ENCODE measurements around the gene MAN2A2. TPM values are rescaled to one million over a fixed set of nuclear protein-coding genes. Genes with fewer than 3 reads are reported as not detected.

Gene MAN2A2
- total and polyA plus RNA-seq, 2 experiments from 2014 or later = 11.2 to 32.7 TPM

DNA sequence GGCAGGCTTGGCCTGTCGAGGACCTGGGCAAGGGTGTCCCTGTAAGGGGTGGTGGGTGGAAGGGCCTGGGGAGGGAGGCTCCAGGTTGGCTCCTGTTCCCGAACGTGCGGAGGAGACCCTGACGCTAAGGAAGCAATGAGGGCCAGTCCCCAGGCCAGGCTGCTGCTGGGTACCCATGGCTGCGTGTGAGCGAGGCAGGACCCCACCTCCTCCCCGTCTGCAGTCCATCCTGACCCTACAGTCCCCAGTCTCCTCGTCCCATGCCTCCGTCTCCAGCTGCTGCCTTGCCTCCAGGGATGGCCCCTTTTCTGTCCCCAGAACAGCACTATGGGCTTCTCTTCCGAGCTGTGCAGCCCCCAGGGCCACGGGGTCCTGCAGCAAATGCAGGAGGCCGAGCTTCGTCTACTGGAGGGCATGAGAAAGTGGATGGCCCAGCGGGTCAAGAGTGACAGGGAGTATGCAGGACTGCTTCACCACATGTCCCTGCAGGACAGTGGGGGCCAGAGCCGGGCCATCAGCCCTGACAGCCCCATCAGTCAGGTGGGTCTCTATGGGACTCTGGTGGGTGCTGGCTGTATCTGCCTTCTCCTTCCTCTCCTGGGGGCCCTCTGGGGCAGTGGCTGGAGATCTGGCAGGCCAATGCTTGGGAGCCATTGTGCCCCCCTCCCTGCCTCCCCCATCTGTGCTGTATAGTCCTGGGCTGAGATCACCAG is 18.2 kb upstream of the MAN2A2 start:
- Histone ChIP-seq H3K9me3 (ENCODE audit: low read depth) (no peaks in the 10 kb centered on the region), H3K27ac (peak overlapping the region; percentile 83), H3K27me3 (no peaks in the 10 kb centered on the region), H3K4me3 (peak overlapping the region; percentile 42), H4K20me1 (ENCODE audit: insufficient read depth, poor library complexity, severe bottlenecking) (no peaks in the 10 kb centered on the region), H3K4me1 (ENCODE audit: insufficient read depth) (peaks cover 28% of the 10 kb centered on the region), H3K36me3 (replicated peaks; ENCODE audit: insufficient read depth, low read depth) (no peaks in the 10 kb centered on the region), H3K4me2 (peak overlapping the region; percentile 95), H3K79me2 (no peaks in the 10 kb centered on the region), H3K9me2 (replicated peaks; ENCODE audit: insufficient read depth) (no peaks in the 10 kb centered on the region), H2AFZ (peak overlapping the region; percentile 97)
- no peak for TF ChIP-seq EZH2phosphoT487 (IDR thresholded peaks at IDR 0.05; ENCODE audit: low read depth, severe bottlenecking, unreplicated experiment)
- 82% methylated on average over 16 of the region's 16 CpGs for WGBS (ENCODE audit: low lambda C conversion rate, missing lambda C conversion rate)
- no peak for DNase-seq (ENCODE audit: low spot score)

DNA sequence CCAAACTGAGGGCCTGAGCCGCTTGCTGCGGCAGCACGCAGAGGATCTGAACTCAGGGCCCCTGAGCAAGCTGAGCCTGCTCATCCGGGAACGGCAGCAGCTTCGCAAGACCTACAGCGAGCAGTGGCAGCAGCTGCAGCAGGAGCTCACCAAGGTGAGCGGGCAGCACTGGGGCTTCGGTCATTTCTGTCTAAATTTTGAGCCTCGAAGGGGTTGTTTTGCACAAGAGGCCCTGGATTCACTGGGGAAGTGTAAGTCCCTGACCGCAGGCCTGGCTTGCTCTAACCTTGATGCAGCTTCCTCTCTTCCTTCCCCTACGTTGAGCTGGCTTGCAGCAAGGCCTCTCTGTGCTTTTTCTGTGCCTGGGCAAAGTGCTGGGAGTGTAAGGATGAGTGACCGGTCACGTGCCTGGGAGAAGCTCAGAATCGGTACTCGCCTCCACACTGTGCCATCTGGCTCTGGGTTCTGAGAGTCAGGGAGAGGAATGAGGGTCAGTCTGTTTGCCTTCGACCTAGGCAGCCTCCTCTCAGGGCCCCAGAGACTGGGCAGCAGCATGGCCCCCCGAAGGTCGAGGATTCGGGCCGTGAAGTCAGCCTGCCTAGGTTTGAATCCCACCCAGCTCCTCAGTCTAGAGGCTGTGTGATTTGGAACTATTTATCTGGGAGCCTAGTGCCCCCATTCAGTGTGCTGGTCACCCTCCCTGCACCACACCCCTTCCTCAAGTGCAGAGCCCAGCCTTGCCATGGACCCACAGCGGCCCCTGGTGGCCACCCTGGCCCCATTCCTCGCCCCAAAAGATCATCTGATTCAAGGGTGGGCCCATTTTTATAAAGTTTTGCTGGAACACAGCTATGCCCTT is 17.4 kb upstream of the MAN2A2 start:
- Histone ChIP-seq H3K4me3 (no peak overlapping the region), H3K9me2 (replicated peaks; ENCODE audit: insufficient read depth) (no peaks in the 10 kb centered on the region), H3K27me3 (no peaks in the 10 kb centered on the region), H4K20me1 (ENCODE audit: insufficient read depth, poor library complexity, severe bottlenecking) (no peaks in the 10 kb centered on the region), H2AFZ (no peak overlapping the region), H3K4me2 (peak overlapping the region; percentile 95), H3K27ac (no peak overlapping the region), H3K79me2 (no peaks in the 10 kb centered on the region), H3K9me3 (ENCODE audit: low read depth) (no peaks in the 10 kb centered on the region), H3K36me3 (replicated peaks; ENCODE audit: insufficient read depth, low read depth) (no peaks in the 10 kb centered on the region), H3K4me1 (ENCODE audit: insufficient read depth) (peaks cover 28% of the 10 kb centered on the region)
- WGBS (ENCODE audit: low lambda C conversion rate, missing lambda C conversion rate) = 80% methylated on average over 23 of the region's 23 CpGs
- peak; percentile 84 for DNase-seq (ENCODE audit: low spot score)
- TF ChIP-seq, protein P1, sequence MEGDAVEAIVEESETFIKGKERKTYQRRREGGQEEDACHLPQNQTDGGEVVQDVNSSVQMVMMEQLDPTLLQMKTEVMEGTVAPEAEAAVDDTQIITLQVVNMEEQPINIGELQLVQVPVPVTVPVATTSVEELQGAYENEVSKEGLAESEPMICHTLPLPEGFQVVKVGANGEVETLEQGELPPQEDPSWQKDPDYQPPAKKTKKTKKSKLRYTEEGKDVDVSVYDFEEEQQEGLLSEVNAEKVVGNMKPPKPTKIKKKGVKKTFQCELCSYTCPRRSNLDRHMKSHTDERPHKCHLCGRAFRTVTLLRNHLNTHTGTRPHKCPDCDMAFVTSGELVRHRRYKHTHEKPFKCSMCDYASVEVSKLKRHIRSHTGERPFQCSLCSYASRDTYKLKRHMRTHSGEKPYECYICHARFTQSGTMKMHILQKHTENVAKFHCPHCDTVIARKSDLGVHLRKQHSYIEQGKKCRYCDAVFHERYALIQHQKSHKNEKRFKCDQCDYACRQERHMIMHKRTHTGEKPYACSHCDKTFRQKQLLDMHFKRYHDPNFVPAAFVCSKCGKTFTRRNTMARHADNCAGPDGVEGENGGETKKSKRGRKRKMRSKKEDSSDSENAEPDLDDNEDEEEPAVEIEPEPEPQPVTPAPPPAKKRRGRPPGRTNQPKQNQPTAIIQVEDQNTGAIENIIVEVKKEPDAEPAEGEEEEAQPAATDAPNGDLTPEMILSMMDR (IDR thresholded peaks at IDR 0.05; ENCODE audit: poor library complexity) = peak; percentile 97
- TF ChIP-seq EZH2phosphoT487 (IDR thresholded peaks at IDR 0.05; ENCODE audit: low read depth, severe bottlenecking, unreplicated experiment) = no peak

DNA sequence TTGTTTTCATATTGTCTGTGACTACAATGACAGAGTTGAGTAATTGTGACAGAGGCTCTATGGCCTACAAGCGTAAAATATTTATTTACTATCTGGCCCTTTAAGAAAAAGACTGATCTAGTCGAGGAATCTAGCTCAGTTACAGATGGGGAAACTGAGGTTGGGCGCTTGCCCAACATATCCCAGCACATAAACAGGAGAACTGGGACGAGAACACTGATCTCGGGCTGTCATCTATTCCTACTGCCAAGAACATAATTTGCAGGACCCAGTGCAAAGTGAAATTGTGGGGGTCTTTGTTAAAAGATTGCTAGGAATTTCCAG is 16.8 kb upstream of the MAN2A2 start:
- H3K27me3 ChIP-seq = no peaks in the 10 kb centered on the region
- H3K27ac ChIP-seq = no peak overlapping the region
- H4K20me1 ChIP-seq (ENCODE audit: insufficient read depth, poor library complexity, severe bottlenecking) = no peaks in the 10 kb centered on the region
- 51% methylated on average over 5 of the region's 5 CpGs for WGBS (ENCODE audit: low lambda C conversion rate, missing lambda C conversion rate)
- H3K4me3 ChIP-seq = no peak overlapping the region
- no peaks in the 10 kb centered on the region for H3K9me3 ChIP-seq (ENCODE audit: low read depth)
- H3K4me2 ChIP-seq = no peak overlapping the region
- H3K9me2 ChIP-seq (replicated peaks; ENCODE audit: insufficient read depth) = no peaks in the 10 kb centered on the region
- no peaks in the 10 kb centered on the region for H3K79me2 ChIP-seq
- no peaks in the 10 kb centered on the region for H3K36me3 ChIP-seq (replicated peaks; ENCODE audit: insufficient read depth, low read depth)
- DNase-seq (ENCODE audit: low spot score) = no peak
- H2AFZ ChIP-seq = no peak overlapping the region
- TF ChIP-seq, protein P1 (IDR thresholded peaks at IDR 0.05; ENCODE audit: poor library complexity) = no peak
- TF ChIP-seq EZH2phosphoT487 (IDR thresholded peaks at IDR 0.05; ENCODE audit: low read depth, severe bottlenecking, unreplicated experiment) (no peak), EZH2 (IDR thresholded peaks at IDR 0.05; ENCODE audit: borderline replicate concordance) (no peak)
- H3K4me1 ChIP-seq (ENCODE audit: insufficient read depth) = peaks cover 28% of the 10 kb centered on the region

DNA sequence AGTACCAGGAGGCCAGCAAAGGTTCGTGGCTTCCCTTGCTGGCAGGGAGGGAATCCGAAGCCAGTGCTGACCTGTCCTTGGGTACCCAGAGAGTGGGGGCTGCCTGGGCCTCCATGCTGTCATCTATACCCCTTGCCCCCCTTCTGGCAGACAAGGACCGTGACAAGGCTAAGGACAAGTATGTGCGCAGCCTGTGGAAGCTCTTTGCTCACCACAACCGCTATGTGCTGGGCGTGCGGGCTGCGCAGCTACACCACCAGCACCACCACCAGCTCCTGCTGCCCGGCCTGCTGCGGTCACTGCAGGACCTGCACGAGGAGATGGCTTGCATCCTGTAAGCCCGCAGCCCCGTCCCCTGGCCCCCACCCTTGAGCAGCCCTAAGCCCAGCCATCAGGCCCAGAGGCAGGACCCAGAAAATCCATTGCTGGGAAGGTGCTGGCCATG is 16.0 kb upstream of the MAN2A2 start:
- no peaks in the 10 kb centered on the region for H4K20me1 ChIP-seq (ENCODE audit: insufficient read depth, poor library complexity, severe bottlenecking)
- no peaks in the 10 kb centered on the region for H3K9me3 ChIP-seq (ENCODE audit: low read depth)
- TF ChIP-seq, protein P1 (IDR thresholded peaks at IDR 0.05; ENCODE audit: poor library complexity) = no peak
- TF ChIP-seq EZH2 (IDR thresholded peaks at IDR 0.05; ENCODE audit: borderline replicate concordance) = no peak
- TF ChIP-seq EZH2phosphoT487 (IDR thresholded peaks at IDR 0.05; ENCODE audit: low read depth, severe bottlenecking, unreplicated experiment) = no peak
- DNase-seq (ENCODE audit: low spot score) = no peak
- no peaks in the 10 kb centered on the region for H3K79me2 ChIP-seq
- no peaks in the 10 kb centered on the region for H3K27me3 ChIP-seq
- H3K4me1 ChIP-seq (ENCODE audit: insufficient read depth) = peaks cover 28% of the 10 kb centered on the region
- no peak overlapping the region for H3K4me2 ChIP-seq
- 96% methylated on average over 6 of the region's 13 CpGs for WGBS (ENCODE audit: low lambda C conversion rate, missing lambda C conversion rate)
- no peak overlapping the region for H3K27ac ChIP-seq
- H2AFZ ChIP-seq = no peak overlapping the region
- H3K4me3 ChIP-seq = no peak overlapping the region
- H3K36me3 ChIP-seq (replicated peaks; ENCODE audit: insufficient read depth, low read depth) = no peaks in the 10 kb centered on the region
- no peaks in the 10 kb centered on the region for H3K9me2 ChIP-seq (replicated peaks; ENCODE audit: insufficient read depth)

All from hepatocyte (in vitro differentiated cells).